Measurements from ENCODE around the gene CAMK2A. TPM values are rescaled to one million over a fixed set of nuclear protein-coding genes. Genes with fewer than 3 reads are reported as not detected.

CAMK2A gene
- total RNA-seq, 1 experiment from 2014 or later, result 0.33 TPM

GRCh38 chr5:150298701-150299451 is 9.3 kb upstream of the CAMK2A start:
- TF ChIP-seq, protein P1, sequence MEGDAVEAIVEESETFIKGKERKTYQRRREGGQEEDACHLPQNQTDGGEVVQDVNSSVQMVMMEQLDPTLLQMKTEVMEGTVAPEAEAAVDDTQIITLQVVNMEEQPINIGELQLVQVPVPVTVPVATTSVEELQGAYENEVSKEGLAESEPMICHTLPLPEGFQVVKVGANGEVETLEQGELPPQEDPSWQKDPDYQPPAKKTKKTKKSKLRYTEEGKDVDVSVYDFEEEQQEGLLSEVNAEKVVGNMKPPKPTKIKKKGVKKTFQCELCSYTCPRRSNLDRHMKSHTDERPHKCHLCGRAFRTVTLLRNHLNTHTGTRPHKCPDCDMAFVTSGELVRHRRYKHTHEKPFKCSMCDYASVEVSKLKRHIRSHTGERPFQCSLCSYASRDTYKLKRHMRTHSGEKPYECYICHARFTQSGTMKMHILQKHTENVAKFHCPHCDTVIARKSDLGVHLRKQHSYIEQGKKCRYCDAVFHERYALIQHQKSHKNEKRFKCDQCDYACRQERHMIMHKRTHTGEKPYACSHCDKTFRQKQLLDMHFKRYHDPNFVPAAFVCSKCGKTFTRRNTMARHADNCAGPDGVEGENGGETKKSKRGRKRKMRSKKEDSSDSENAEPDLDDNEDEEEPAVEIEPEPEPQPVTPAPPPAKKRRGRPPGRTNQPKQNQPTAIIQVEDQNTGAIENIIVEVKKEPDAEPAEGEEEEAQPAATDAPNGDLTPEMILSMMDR (conservative IDR thresholded peaks at IDR 0.05), result no peak
- Histone ChIP-seq H3K4ac (ENCODE audit: low read depth, low read length) (no peak overlapping the region), H3K56ac (ENCODE audit: insufficient read length, low read depth, low read length) (no peak overlapping the region), H2AK5ac (ENCODE audit: insufficient read length, low read length) (no peak overlapping the region), H3K14ac (ENCODE audit: insufficient read depth, low read length) (no peak overlapping the region), H2BK12ac (ENCODE audit: insufficient read length, low read depth, low read length) (no peak overlapping the region), H3K4me2 (ENCODE audit: insufficient read depth, insufficient read length, low read length) (no peak overlapping the region), H3T11ph (ENCODE audit: low read length) (no peak overlapping the region), H2BK5ac (ENCODE audit: insufficient read length, low read length) (no peak overlapping the region), H3K9ac (ENCODE audit: extremely low read depth, insufficient read length, low read length) (no peak overlapping the region), H3K9me3 (ENCODE audit: control insufficient read depth, low read depth, low read length) (no peaks in the 10 kb centered on the region), H3K18ac (ENCODE audit: insufficient read length, low read depth, low read length) (no peak overlapping the region), H3K79me2 (ENCODE audit: insufficient read depth, low read length) (no peaks in the 10 kb centered on the region), H4K5ac (ENCODE audit: insufficient read length, low read depth, low read length) (no peak overlapping the region), H2BK120ac (ENCODE audit: low read depth, low read length, poor library complexity, severe bottlenecking) (no peak overlapping the region), H2BK15ac (ENCODE audit: low read depth, low read length) (no peak overlapping the region), H2AFZ (ENCODE audit: low read length) (no peak overlapping the region), H4K91ac (ENCODE audit: insufficient read length, low read depth, low read length) (no peak overlapping the region), H3K23ac (ENCODE audit: insufficient read length, low read depth, low read length) (no peak overlapping the region), H3K23me2 (ENCODE audit: insufficient read length, low read depth, low read length, poor library complexity, severe bottlenecking) (peaks cover 12% of the 10 kb centered on the region), H3K27me3 (ENCODE audit: insufficient read depth, low read length) (no peaks in the 10 kb centered on the region; the same call in 1 of the 2 replicates), H4K20me1 (ENCODE audit: control insufficient read depth, insufficient read depth, insufficient read length) (no peaks in the 10 kb centered on the region), H2BK20ac (ENCODE audit: low read depth, low read length, poor library complexity, severe bottlenecking) (no peak overlapping the region), H3K4me1 (ENCODE audit: insufficient read depth, low read length) (peaks cover 4% of the 10 kb centered on the region; the same call in 1 of the 2 replicates), H3K27ac (ENCODE audit: insufficient read length, low read depth, low read length) (no peak overlapping the region), H4K8ac (replicated peaks; ENCODE audit: insufficient read length, low read depth, low read length) (no peak overlapping the region), H3K79me1 (ENCODE audit: insufficient read depth, low read depth, low read length, poor library complexity, severe bottlenecking) (no peaks in the 10 kb centered on the region)
- H3K36me3 Mint-ChIP-seq (ENCODE audit: insufficient read depth in 1 of 3, low read depth in 3 of 3), result no peaks in the 10 kb centered on the region
- H3K27ac Mint-ChIP-seq, result no peak overlapping the region
- H3K27me3 Mint-ChIP-seq (ENCODE audit: low read depth), result peaks cover 22% of the 10 kb centered on the region
- H3K4me1 Mint-ChIP-seq, result peaks cover 30 to 37% of the 10 kb centered on the region in 2 experiments
- DNase-seq, result no peak
- H3K9me3 Mint-ChIP-seq, result no peaks in the 10 kb centered on the region
- WGBS (ENCODE audit: extremely low coverage, insufficient read length, low lambda C conversion rate), result no CpG with 5 or more reads among the region's 10 CpGs
- H3K4me3 Mint-ChIP-seq, result no peak overlapping the region

Data from H9 (cell line).